Measurements from ENCODE around the gene MAP1LC3A.

Gene MAP1LC3A

GRCh38 chr20:34577061-34577460, 18.5 kb downstream of the MAP1LC3A start:
- no peak for DNase-seq (ENCODE audit: low spot score)
- H3K4me3 ChIP-seq (ENCODE audit: severe bottlenecking) = no peak overlapping the region
- H3K36me3 ChIP-seq (ENCODE audit: low read depth) = peaks cover 13% of the 10 kb centered on the region
- H3K27me3 ChIP-seq (ENCODE audit: insufficient read depth, poor library complexity, severe bottlenecking) = no peaks in the 10 kb centered on the region
- TF ChIP-seq, protein P1, sequence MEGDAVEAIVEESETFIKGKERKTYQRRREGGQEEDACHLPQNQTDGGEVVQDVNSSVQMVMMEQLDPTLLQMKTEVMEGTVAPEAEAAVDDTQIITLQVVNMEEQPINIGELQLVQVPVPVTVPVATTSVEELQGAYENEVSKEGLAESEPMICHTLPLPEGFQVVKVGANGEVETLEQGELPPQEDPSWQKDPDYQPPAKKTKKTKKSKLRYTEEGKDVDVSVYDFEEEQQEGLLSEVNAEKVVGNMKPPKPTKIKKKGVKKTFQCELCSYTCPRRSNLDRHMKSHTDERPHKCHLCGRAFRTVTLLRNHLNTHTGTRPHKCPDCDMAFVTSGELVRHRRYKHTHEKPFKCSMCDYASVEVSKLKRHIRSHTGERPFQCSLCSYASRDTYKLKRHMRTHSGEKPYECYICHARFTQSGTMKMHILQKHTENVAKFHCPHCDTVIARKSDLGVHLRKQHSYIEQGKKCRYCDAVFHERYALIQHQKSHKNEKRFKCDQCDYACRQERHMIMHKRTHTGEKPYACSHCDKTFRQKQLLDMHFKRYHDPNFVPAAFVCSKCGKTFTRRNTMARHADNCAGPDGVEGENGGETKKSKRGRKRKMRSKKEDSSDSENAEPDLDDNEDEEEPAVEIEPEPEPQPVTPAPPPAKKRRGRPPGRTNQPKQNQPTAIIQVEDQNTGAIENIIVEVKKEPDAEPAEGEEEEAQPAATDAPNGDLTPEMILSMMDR (IDR thresholded peaks at IDR 0.05; ENCODE audit: poor library complexity, severe bottlenecking) = no peak
- ATAC-seq (ENCODE audit: low read depth) = no peak
- H3K4me1 ChIP-seq (ENCODE audit: insufficient read depth, poor library complexity, severe bottlenecking) = peaks cover 14% of the 10 kb centered on the region
- H3K9me3 ChIP-seq (ENCODE audit: severe bottlenecking) = no peaks in the 10 kb centered on the region
- H3K27ac ChIP-seq (ENCODE audit: poor library complexity, severe bottlenecking) = no peak overlapping the region

GRCh38 chr20:34578025-34578424, 19.5 kb downstream of the MAP1LC3A start:
- no peaks in the 10 kb centered on the region for H3K27me3 ChIP-seq (ENCODE audit: insufficient read depth, poor library complexity, severe bottlenecking)
- peaks cover 18% of the 10 kb centered on the region for H3K4me1 ChIP-seq (ENCODE audit: insufficient read depth, poor library complexity, severe bottlenecking)
- TF ChIP-seq, protein P1 (IDR thresholded peaks at IDR 0.05; ENCODE audit: poor library complexity, severe bottlenecking) = no peak
- ATAC-seq (ENCODE audit: low read depth) = no peak
- no peaks in the 10 kb centered on the region for H3K9me3 ChIP-seq (ENCODE audit: severe bottlenecking)
- no peak overlapping the region for H3K4me3 ChIP-seq (ENCODE audit: severe bottlenecking)
- H3K27ac ChIP-seq (ENCODE audit: poor library complexity, severe bottlenecking) = no peak overlapping the region
- peaks cover 6% of the 10 kb centered on the region for H3K36me3 ChIP-seq (ENCODE audit: low read depth)
- DNase-seq (ENCODE audit: low spot score) = peak; percentile 16

DNA sequence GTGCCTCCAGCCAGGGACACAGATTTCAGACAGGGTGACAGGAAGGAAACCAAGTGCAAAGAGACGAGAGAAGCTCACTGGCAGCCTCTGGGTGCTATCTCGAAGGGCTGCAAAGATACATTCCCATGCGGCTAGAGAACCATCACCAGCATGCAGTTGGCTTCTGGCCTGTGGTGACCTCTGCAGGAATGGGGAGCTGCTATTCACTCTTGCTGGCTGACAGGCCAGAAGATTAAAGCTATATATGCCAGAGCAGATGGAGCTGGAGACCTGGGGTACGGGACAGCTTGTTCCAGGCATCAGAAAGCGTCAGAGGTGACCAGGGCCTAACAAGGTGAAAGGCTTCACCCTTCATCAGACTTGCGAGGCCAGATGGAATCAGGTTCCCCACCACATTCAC, 20.0 kb downstream of the MAP1LC3A start:
- TF ChIP-seq, protein P1 (IDR thresholded peaks at IDR 0.05; ENCODE audit: poor library complexity, severe bottlenecking) = no peak
- H3K9me3 ChIP-seq (ENCODE audit: severe bottlenecking) = no peaks in the 10 kb centered on the region
- peaks cover 5% of the 10 kb centered on the region for H3K36me3 ChIP-seq (ENCODE audit: low read depth)
- H3K27ac ChIP-seq (ENCODE audit: poor library complexity, severe bottlenecking) = peak overlapping the region; percentile 18
- peaks cover 18% of the 10 kb centered on the region for H3K4me1 ChIP-seq (ENCODE audit: insufficient read depth, poor library complexity, severe bottlenecking)
- DNase-seq (ENCODE audit: low spot score) (peak; percentile 50), ATAC-seq (ENCODE audit: low read depth) (no peak)
- H3K4me3 ChIP-seq (ENCODE audit: severe bottlenecking) = no peak overlapping the region
- H3K27me3 ChIP-seq (ENCODE audit: insufficient read depth, poor library complexity, severe bottlenecking) = no peaks in the 10 kb centered on the region

DNA sequence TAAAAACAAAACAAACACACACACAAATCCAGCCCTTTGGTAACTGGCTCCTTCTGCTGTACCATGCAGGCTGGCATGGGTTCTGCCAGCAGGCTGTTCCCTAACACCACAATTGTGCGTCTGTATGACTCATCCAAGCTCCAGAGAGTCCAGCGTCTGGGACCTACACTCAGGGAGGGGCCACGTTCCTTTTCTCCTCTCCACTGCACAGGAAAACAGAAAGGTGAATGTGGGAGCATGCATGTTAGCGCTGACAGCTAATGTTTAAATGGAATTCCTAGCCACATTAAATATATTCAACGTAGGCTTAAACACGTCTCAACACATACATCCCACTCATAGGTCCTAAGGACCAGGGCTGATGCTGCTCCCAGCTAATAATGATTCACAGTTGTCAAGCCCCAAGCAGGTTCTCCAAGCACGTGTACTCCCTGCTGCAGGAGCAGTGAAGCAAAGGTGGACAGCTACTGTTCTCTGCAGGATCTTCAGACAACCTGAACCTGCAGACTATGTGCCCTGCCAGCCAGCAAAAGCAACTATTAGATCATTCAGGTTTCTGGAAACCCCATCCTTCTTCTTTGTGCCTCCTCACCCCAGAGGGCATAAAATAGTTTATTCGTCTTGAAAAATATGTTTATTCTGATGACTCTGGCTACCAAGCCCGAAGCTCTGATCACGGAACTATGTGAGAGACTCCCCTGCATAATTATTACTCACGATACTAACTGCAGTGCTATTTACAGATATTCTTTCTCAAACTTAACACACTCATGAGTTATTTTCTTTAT, 20.9 kb downstream of the MAP1LC3A start:
- ATAC-seq (ENCODE audit: low read depth) = peak; percentile 92
- Histone ChIP-seq H3K27me3 (ENCODE audit: insufficient read depth, poor library complexity, severe bottlenecking) (no peaks in the 10 kb centered on the region), H3K36me3 (ENCODE audit: low read depth) (no peaks in the 10 kb centered on the region; the same call in 1 of the 2 replicates), H3K27ac (ENCODE audit: poor library complexity, severe bottlenecking) (peak overlapping the region; percentile 18), H3K9me3 (ENCODE audit: severe bottlenecking) (no peaks in the 10 kb centered on the region), H3K4me1 (ENCODE audit: insufficient read depth, poor library complexity, severe bottlenecking) (peaks cover 18% of the 10 kb centered on the region), H3K4me3 (ENCODE audit: severe bottlenecking) (no peak overlapping the region)
- TF ChIP-seq, protein P1 (IDR thresholded peaks at IDR 0.05; ENCODE audit: poor library complexity, severe bottlenecking) = peak; percentile 100
- DNase-seq (ENCODE audit: low spot score) = peak; percentile 98
